HG02938 (cell line): ENCODE measurements around the gene SUN3.

Source experiments
- ATAC-seq: cut with Tn5 transposase; IDR thresholded peaks from one replicate; pipeline ENCODE4 v1.9.1; 2021; ENCODE audit warnings: mild to moderate bottlenecking, moderate library complexity; ENCODE audit not compliant: unreplicated experiment

Gene SUN3

DNA sequence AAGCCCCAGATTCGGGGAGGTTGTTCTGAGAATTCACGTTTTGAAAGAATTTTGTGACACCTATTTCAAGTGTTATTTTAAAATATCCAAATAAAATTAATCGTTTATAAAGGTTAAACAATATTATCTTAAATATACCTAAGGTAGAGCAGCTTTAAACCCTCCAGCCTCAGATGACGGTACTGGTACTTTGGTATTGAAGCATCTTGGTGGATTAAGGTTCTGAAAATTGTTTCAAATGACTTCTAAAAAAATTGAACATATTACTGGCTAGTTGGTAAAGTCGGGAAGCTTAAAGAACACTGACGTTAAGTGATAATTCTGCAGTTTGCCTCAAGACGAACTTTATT is 49.1 kb downstream of the SUN3 start:
- ATAC-seq = no peak

DNA sequence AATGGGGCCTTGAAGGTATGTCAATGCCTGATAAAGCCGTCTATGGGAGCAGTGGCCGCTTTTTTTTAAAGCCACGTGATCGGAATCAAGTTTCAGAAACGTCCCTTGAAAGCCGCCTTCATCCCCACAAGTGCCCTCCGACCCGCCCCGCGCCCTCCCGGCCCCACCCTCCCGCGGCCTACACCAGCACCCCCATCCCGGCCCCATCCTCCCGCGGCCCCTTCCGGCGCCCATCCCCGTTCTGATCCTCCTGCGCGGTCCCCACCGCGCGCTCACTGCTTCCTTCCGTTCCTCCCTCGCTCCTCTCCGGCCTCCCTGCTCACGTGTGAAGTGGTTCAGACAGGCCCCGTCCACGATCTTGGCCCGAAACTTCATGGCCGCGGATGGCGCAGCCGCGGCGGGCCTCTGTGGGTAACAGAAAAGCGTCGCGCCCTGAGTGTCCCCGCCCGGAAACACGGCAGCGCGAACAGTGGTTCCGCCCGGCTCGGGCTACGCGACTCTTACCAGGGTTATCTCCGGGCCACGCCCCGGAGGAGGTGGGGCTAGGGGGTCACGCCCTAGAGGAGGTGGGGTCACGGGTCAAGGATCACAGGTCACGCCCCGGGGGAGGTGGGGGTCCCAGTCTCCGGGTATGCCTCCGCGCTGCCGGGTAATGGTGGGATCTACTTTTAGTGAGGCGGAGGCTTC is 49.6 kb downstream of the SUN3 start, which contains the start of gene HUS1:
Gene HUS1 (minus strand): TSS at position 471 of the 687 bp plus-strand sequence. CDS start 96 bp downstream, at position 375.
- ATAC-seq = peak; percentile 97

DNA sequence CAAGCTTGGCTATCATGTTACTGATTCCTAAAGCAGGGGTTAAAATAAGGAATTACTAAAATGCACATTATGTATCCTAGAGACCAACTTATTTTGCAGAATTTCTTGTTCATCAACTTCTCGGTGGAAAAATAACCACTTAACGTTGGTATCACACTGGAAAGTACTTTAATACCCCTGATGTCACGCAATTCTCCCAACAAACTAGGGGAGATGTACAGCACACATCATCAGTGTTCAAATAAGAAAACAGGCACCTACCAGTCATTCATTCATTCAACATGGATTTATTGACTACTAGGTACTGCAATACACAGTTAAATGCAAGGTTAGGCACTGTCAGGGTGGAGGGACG is 50.1 kb downstream of the SUN3 start:
- ATAC-seq = no peak

DNA sequence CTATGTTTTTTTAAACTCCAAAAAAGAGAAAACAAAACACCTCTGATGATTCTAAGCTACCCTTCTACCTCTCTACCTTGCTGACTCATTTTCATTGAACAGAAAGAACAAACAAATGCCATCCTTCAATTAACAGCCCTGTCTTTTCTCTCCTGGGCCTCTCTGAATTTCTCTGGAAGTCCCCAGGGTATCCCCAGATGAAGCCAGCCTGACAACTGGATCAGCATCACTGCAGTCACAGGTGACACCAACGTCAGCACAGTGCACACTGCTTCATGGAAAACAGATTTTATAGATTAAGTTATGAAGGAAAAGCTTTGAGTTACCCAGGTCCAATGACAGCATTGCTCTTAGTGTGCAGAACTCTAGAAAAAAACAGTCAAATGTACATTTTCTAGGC is 55.2 kb downstream of the SUN3 start:
- no peak for ATAC-seq

DNA sequence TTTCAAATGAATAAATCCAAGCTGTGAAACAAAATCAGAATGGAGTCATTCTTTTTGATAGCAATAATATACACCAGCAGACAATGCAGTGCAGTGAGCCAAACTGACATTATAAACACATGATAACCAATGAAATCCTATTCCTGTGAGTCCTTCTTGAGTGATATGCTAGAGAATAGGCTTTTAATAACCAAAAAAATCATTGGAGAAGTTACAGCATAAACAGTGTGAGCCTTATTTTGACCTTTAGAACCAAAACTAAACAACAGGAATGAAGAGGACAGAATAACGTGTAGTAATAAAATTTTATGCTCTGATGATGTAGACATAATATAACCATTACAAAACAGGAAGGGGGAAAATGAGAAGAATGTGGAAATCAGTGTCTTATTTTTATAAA is 58.1 kb downstream of the SUN3 start:
- no peak for ATAC-seq

DNA sequence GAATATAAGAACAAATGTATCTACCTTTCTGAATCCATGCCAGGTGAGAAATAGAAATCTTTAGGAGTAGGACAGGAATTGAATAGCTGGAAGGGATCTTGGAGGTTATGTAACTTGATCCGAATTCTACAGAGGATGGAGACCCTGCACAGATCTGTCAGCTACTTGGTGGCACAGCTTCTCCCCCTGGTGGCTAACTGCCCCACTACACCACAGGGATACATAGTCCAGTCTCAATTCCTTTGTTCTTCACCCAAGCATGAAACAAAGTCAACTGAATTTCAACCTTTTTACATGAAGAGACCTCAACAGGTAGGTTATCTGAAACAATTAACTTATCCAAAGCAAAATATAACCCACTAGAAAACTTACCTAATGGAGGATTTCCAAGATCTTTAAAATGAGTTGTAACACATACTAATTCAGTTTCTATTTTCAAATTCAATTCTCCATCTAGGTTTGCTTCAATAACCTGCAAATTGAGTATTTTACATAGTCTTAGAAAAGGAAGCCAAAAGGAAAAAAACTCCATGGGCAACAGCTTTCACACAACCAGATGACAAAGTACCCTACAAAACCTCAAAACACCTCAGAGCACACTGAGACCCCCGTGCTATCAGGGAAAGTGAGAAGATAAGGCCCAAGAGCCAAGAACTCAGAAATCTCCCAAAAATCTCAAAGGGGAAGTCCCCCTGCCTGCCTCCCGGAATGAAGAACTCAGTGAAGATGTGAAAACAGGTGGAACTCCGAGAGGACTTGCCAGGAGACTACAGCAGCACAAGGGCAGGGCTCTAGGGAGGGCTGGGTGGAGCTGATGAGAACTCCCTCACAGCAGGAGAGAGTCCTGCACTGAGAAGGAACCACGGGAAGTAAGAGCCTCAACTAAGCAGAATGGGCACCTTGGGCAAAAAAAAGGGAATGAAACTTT is 59.8 kb downstream of the SUN3 start:
- peak; percentile 88 for ATAC-seq

DNA sequence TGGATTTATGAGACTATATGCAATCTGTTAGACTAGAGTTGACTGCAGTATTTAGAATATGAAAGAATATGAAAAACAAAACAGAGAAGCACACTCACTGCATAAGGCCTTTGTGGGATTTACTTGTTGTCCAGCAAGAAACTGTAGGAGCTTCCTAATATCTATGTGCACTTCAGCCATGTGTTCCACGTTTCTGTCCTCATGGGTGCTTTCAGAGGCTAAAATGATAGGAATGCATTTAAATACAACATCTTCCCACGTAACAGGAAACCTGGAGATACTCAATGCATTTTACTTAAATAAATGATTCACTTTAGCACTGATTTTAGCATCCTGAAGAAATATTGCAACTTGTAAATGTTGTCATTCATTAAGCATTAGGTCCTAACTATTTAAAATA is 61.2 kb downstream of the SUN3 start:
- ATAC-seq = no peak

DNA sequence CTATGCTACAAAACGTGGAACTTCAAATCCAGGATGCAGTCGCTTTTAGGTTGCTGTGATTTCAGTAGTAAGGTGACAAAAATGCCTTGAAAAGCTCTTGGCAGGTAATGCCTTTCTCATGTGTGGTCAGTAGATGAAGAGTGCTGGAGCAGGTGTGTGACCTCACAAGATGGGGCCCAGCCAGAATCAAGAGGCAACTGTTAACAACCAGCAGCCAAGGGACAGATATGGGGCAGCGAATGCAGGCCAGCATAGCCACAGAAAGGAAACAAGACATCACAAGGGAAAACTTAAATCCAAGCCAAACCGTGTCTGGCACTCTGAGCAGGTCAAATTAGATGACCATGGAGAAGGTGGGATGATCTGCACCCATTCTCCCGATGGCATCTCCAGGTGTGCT is 61.8 kb downstream of the SUN3 start:
- ATAC-seq = no peak

DNA sequence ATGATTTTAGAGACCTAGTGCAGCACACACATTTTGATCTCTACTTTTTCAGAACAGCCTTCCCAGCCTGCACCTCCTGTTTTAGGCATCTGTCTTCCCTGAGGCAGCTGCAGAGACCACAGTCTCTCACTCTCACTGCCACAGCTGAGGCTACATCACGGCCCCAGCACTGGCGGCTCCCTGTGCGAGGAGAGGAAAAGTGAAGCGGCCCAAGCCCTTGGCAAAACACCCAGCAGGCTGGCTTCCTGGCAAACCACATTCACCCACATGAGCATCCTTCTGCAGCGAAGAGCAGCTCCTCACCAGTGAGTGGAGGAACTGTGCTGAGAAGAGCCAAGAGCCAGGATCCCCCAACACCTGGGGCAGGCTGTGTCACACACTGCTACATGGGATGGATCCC is 63.5 kb downstream of the SUN3 start:
- no peak for ATAC-seq

DNA sequence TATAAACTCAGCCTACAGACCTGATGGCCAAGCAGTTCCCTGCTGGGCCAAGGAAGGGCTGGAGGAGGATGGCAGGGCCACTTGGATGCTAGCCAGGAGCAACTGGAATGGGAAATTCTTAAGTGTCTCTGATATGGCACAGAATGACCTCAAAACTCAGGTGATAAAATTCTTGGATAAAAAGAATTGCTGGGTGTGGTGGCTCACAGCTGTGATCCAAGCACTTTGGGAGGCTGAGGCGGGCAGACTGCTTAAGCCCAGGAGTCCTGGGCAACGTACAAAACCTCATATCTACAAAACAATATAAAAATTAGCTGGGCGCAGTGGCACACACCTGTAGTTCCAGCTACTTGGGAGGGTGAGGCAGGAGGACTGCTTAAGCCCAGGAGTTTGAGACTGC is 66.6 kb downstream of the SUN3 start:
- ATAC-seq = no peak

DNA sequence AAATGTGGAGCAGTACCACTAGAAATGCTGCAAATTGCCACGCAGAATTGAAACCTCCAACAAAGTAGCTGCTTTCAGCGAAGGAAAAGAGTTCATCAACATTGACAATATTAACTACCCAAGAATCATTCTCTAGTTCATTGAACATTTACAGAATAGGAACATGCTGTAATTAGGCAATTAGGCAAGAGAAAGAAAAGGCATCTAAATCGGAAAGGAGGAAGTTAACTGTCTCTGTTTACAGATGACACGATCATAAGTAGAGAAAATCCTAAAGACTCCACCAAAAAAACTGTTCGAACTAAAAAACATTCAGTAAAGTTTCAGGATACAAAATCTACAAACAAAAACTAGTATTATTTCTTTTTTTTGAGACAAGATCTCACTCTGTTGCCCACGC is 71.8 kb downstream of the SUN3 start:
- no peak for ATAC-seq

DNA sequence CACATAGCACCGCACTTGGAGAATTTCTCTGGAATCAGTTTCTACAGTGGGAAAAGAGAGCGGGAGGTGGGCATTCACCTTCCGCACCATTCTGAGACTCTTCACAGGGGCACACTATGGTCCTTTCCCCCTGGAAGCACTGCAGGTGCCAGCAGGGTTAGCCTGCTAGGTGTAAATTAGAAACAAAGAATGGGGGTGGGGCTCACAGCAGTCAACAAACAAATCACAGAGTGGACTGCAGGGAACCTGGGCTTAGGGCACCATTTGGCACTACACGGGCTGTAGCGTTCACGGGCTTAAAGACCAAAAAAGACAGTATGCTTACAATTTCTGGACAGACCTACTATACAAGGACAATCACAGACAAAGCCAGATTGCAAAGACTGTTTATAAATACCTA is 72.7 kb downstream of the SUN3 start:
- no peak for ATAC-seq

DNA sequence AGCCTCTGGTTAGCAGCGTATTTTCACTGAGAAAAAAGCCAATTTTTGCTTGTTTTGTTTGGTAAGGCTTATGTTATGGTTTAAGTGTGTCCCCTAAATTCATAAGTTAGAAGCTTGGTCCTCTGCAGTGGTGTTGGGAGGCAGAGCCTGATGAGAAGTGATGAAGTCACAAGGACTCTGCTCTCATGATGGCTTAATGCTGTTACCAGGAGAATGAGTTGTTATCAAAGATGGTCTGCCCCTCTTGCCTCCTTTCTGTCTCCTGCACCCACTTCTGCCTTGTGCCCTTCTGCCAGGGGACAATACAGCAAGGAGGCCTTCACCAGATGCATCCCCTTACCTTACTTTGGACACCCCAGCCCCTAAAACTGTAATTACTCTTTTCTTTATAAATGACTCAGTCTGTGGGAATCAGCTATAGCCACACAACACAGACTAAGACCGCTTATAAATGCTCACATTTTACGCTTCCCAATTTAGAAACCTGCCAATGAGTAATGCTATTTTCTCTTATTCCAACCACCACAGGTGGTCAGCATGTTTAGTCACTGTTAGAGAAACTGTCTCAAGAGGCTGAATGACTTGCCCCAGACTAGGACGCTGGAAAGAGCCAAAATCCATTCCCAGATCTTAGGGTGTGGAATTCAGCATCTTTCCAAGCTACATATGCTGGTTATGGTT is 74.5 kb downstream of the SUN3 start:
- ATAC-seq = no peak

DNA sequence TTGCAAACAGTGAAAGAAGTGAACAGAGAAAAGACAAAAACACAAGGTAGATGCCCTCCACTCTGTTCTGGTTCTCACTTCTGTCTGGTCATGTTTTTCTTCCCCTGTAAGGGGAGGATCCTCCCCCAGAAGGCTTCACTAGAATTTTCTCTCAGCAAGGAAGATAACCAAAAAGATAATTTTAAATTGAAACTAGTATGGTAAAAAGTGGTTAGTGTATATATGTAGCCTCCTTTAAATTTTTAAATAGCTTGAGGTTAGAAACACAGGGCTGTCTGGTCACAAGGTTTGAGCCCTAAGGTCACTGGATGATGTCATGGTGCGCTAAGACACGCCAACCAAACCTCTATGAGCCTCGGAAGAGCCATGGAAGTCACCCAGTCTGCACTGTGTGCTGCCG is 75.1 kb downstream of the SUN3 start:
- no peak for ATAC-seq

DNA sequence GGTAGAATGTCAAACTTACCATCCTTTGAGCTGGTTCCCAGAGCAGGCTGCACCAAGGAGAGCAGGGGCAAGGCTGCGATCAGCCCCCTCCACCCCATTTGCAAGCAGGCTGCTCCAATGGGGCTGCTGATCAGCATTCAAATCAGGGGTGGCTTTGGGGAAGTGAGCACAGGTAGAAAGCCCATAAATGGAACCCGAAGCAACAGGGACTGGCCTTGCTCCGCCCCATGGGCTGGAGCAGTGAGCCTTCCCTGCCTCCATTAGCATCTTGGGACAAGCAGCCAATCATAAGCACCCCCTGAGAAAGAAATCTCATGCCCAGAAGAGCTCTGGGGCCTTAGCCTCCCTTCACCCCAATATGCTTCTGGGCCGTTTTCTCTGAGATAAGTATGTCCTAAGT is 76.7 kb downstream of the SUN3 start:
- no peak for ATAC-seq

DNA sequence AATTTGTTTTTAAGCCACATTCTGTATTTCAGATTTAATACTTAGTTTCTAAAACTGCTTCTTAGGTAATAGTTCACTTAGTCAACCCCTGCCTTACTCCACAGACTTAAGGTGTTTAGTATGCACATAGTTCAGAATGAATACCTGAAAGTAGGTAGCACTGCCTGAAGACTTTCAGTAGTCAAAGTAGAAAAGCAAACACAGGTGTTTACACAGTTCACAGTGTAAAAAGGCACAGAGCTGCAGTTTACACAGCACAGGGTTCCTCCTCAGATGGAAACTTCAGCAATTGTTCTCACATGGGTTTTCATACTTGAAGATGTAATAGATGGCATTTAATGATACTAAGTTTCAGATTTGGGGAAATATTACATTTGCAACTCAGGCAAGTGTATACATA is 77.5 kb downstream of the SUN3 start:
- ATAC-seq = no peak

DNA sequence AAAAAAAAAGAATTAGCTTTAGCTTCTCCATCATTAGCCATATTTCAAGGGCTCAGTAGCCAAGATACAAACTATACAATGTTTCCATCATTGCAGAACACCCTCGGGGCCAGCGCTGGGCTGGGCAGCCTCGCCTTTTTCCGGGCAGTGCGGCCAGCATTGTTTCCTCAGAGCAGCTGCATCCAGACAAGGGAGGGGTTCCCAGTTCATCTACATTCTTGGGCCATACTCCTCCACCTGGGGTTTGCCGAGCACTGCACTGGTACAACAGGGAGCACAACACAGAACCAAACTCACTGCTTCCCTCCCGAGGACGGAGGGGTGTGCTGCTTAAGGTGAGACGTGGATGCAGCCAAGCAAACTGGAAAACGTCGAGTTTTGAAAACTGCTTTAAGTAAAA is 78.2 kb downstream of the SUN3 start:
- ATAC-seq = no peak

DNA sequence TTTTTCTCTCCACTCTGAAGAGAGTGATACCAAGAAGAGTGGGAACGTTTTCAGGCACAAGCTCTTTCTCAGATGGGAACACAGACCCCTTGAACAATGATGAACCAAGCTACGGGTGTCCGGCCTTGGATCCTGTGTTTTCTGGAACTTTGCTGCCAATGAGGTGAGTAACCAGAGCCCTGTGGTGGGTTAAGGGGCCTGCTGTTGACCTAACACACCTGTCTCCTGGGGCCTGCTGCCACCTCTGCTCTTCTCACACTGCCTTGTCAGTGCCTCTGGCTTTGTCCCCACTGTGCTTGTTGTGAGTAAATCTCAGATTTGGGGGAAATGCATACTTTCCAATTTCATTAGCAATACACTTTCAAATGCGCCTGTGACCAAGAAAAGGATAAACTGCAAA is 79.2 kb downstream of the SUN3 start:
- no peak for ATAC-seq

DNA sequence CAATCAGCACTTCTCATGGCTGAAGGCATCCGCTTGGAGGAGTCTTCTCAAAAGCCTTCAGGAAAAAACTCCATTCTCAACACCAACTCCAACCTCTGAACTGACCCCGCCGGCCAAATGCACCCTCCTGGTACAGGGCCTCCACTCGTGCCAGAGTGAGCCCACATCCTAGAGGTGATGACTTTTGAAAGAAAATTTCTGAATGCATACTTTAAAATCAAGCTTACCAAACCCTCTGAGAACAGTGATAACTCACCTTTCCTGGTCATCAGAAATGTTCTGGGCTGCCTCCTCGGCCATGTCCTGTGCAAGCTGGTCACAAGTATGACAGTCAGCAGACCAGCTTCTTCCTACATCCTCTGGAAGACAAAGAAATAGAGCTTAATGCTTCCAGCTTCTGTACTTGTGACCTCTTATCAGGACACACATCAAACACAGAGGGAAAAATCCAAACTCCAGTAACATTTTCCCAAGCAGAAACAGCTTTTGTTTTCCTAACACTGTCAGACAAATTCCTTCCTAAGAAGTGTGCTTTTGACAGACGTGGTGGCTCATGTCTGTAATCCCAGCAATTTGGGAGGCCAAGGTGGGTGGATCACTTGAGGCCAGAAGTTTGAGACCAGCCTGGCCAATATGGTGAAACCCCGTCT is 80.6 kb downstream of the SUN3 start, which contains the start of gene PKD1L1:
Gene PKD1L1 (minus strand): TSS at position 326 of the 650 bp plus-strand sequence. CDS start 26 bp downstream, at position 300.
- ATAC-seq = no peak

DNA sequence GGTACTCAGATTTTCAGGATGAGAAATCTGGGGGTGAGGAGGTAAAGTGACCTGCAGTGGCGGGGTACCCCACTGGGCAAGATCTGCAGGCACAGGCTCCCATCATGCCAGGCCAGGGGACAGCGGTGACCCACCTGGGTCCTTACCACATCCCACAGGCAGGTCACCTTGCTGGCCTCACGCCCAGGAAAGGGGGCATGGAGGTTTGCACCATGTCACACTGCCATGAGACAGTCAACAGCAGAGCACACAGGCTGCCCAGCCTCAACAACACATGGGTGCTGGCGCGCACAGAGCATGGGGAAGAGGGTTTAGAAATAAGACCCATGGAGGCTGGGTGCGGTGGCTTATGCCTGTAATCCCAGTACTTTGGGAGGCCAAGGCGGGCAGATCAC is 81.6 kb downstream of the SUN3 start:
- no peak for ATAC-seq
